Sigmoid colon (tissue), 7 donors: ENCODE measurements around the gene HSF4. TPM values are rescaled to one million over a fixed set of nuclear protein-coding genes. Genes with fewer than 3 reads are reported as not detected.

Experiments used
- DNase-seq: peaks from one replicate; pipeline ENCODE4 v3.0.0-alpha.2; 2019
- H3K27ac ChIP-seq, 4 donors: fragments of 200-600 bp; sonication (generic); one replicate each; pipeline ENCODE4 v1.5.1; 2016 to 2019; ENCODE audit warnings: mild to moderate bottlenecking in 1 of 4
- H3K27me3 ChIP-seq, 3 donors: fragments of 200-600 bp; sonication (generic); one replicate each; pipeline ENCODE4 v1.5.1; 2019; ENCODE audit warnings: mild to moderate bottlenecking in 1 of 3
- H3K36me3 ChIP-seq, 4 donors: fragments of 200-600 bp; sonication (generic); one replicate each; pipeline ENCODE4 v1.5.1; 2016 to 2019
- H3K4me1 ChIP-seq, 4 donors: fragments of 200-600 bp; sonication (generic); one replicate each; pipeline ENCODE4 v1.5.1; 2017 to 2019
- H3K4me3 ChIP-seq, 4 donors: fragments of 200-600 bp; sonication (generic); one replicate each; pipeline ENCODE4 v1.5.1; 2017 to 2019; ENCODE audit warnings: mild to moderate bottlenecking in 2 of 4, moderate library complexity in 1 of 4
- H3K9me3 ChIP-seq, 4 donors: fragments of 200-600 bp in 3 of 4; sonication (generic) in 3 of 4; one replicate each; pipeline versions ENCODE4 v1.5.1 to v1.6.1; 2013 to 2019
- EP300 ChIP-seq, 4 donors: sonication (generic); formaldehyde crosslinking; IDR thresholded peaks; one replicate each; pipeline ENCODE4 v1.6.1; 2017; ENCODE audit warnings: antibody characterized with exemption in 4 of 4
- POLR2A ChIP-seq, 2 donors: fragments of 450-650 bp; IDR thresholded peaks; one replicate each; pipeline ENCODE4 v1.6.1; 2016; ENCODE audit warnings: antibody characterized with exemption in 2 of 2, mild to moderate bottlenecking in 2 of 2, moderate library complexity in 2 of 2
- POLR2AphosphoS5 ChIP-seq, 4 donors: sonication (generic); formaldehyde crosslinking; IDR thresholded peaks; one replicate each; pipeline ENCODE4 v1.6.1; 2017; ENCODE audit warnings: antibody characterized with exemption in 4 of 4
- WGBS, 2 donors: extraction: QIAGEN DNeasy Blood & Tissue Kit; methylation state at CpG; one replicate each; pipeline ENCODE4 v1.1.7; 2013; 5-methylcytosine and 5-hydroxymethylcytosine counted together
- intact Hi-C: fragments of 100-400 bp; cut with DNase I; formaldehyde crosslinking; loops from one replicate; pipeline ENCODE4 v1.15.1; 2023
- polyA plus RNA-seq, 3 donors: library from polyadenylated mRNA; stranded (reverse); fragments of 200-250 nt; gene quantifications; one replicate each; pipeline ENCODE4 v1.2.3, GENCODE V29; 2013
- small RNA-seq, 3 donors: library from RNA; depleted of rRNA; stranded (forward); fragments of <200 nt; gene quantifications; one replicate each; pipeline ENCODE3, GENCODE V24; 2016
- total RNA-seq, 4 donors: library from RNA; depleted of rRNA; stranded (reverse); fragments of >200 nt; gene quantifications; one replicate each; pipeline ENCODE4 v1.1.0, GENCODE V29; 2016
- donor health status: healthy with polysubstance abuse.
- donor health status: Bipolar disorder and iron deficiency.
- donor health status: healthy.

Gene HSF4
- total and polyA plus RNA-seq, 7 donors = 1.2 to 109 (median 21.2) TPM

- Histone ChIP-seq H3K9me3 (no peaks in the 10 kb centered on the region), H3K27me3 (no peaks in the 10 kb centered on the region), H3K27ac (peak overlapping the region in 1 of 4 donors; percentile 29), H3K36me3 (no peaks in the 10 kb centered on the region), H3K4me3 (no peak overlapping the region), H3K4me1 (no peaks in the 10 kb centered on the region)
- no peak for DNase-seq
- intact Hi-C loops = no loop called here
- TF ChIP-seq POLR2A (IDR thresholded peaks at IDR 0.05) (no peak), POLR2AphosphoS5 (IDR thresholded peaks at IDR 0.05) (no peak), EP300 (IDR thresholded peaks at IDR 0.05) (no peak)
- 73 to 84% methylated on average over 18 of the region's 18 CpGs for WGBS, 2 donors
Measured at GRCh38 chr16:67216612-67217490, 52.3 kb downstream of the HSF4 start.

Small RNA genes lying within 50 kb of the gene (small RNA-seq; reads per million reads assigned to genes)
- gene MIR328 = 14.7 to 19.0 (median 17.9) reads per million in 3 donors

Other genes starting within 250 kb of the HSF4 start
- not detected for gene CDH16, start 245.9 kb upstream of the HSF4 start, total RNA-seq
- gene CDH16, start 245.9 kb upstream of the HSF4 start, polyA plus RNA-seq = under 1 TPM in 2 of 3 donors, not detected in 1; 0.19 to 0.60 TPM
- 10 to 100 TPM; 10.9 to 31.2 (median 16.3) TPM for gene RRAD, start 239.2 kb upstream of the HSF4 start, total RNA-seq
- 1 to 10 TPM; 1.2 to 5.5 (median 1.8) TPM for gene RRAD, start 239.2 kb upstream of the HSF4 start, polyA plus RNA-seq
- 100 to 1,000 TPM in 1 of 4 donors, 10 to 100 TPM in 3; 71.7 to 121 (median 82.8) TPM for gene CIAO2B, start 230.3 kb upstream of the HSF4 start, total RNA-seq
- gene CIAO2B, start 230.3 kb upstream of the HSF4 start, polyA plus RNA-seq = 100 to 1,000 TPM; 193 to 219 (median 214) TPM
- gene CES2, start 229.2 kb upstream of the HSF4 start, total RNA-seq = 10 to 100 TPM; 21.8 to 25.5 (median 23.0) TPM
- 100 to 1,000 TPM in 1 of 3 donors, 10 to 100 TPM in 2; 53.4 to 163 (median 67.9) TPM for gene CES2, start 229.2 kb upstream of the HSF4 start, polyA plus RNA-seq
- 1 to 10 TPM in 1 of 4 donors, under 1 TPM in 2, not detected in 1; 0.16 to 2.5 (median 0.55) TPM for gene CES3, start 203.5 kb upstream of the HSF4 start, total RNA-seq
- 10 to 100 TPM; 10.8 to 48.4 (median 13.2) TPM for gene CES3, start 203.5 kb upstream of the HSF4 start, polyA plus RNA-seq
- gene CES4A, start 176.2 kb upstream of the HSF4 start, total RNA-seq = 1 to 10 TPM; 3.6 to 7.5 (median 4.1) TPM
- 1 to 10 TPM; 2.3 to 7.3 (median 3.0) TPM for gene CES4A, start 176.2 kb upstream of the HSF4 start, polyA plus RNA-seq
- gene CBFB, start 135.6 kb upstream of the HSF4 start, total RNA-seq = 10 to 100 TPM; 21.3 to 28.0 (median 24.8) TPM
- gene CBFB, start 135.6 kb upstream of the HSF4 start, polyA plus RNA-seq = 10 to 100 TPM in 1 of 3 donors, 1 to 10 TPM in 2; 9.6 to 19.3 (median 9.7) TPM
- gene PHAF1, start 54.8 kb upstream of the HSF4 start, total RNA-seq = 10 to 100 TPM; 11.4 to 16.3 (median 14.0) TPM
- gene PHAF1, start 54.8 kb upstream of the HSF4 start, polyA plus RNA-seq = 1 to 10 TPM; 8.9 to 9.7 (median 9.0) TPM
- 10 to 100 TPM in 3 of 4 donors, 1 to 10 TPM in 1; 8.7 to 18.8 (median 12.2) TPM for gene B3GNT9, start 13.7 kb upstream of the HSF4 start, total RNA-seq
- 1 to 10 TPM in 2 of 3 donors, under 1 TPM in 1; 0.46 to 4.9 (median 1.2) TPM for gene B3GNT9, start 13.7 kb upstream of the HSF4 start, polyA plus RNA-seq
- gene TRADD, start 4.8 kb upstream of the HSF4 start, total RNA-seq = 10 to 100 TPM; 16.1 to 23.2 (median 19.6) TPM
- 10 to 100 TPM; 23.4 to 30.2 (median 26.4) TPM for gene TRADD, start 4.8 kb upstream of the HSF4 start, polyA plus RNA-seq
- 10 to 100 TPM in 2 of 4 donors, 1 to 10 TPM in 2; 7.5 to 11.8 (median 9.7) TPM for gene FBXL8, start 4.8 kb upstream of the HSF4 start, total RNA-seq
- gene FBXL8, start 4.8 kb upstream of the HSF4 start, polyA plus RNA-seq = 10 to 100 TPM in 2 of 3 donors, 1 to 10 TPM in 1; 4.9 to 19.1 (median 10.8) TPM
- gene NOL3, start 5.8 kb downstream of the HSF4 start, total RNA-seq = 10 to 100 TPM; 23.2 to 36.7 (median 25.9) TPM
- gene NOL3, start 5.8 kb downstream of the HSF4 start, polyA plus RNA-seq = 10 to 100 TPM; 12.7 to 23.9 (median 13.2) TPM
- gene MATCAP1, start 19.2 kb downstream of the HSF4 start, total RNA-seq = 10 to 100 TPM in 1 of 4 donors, 1 to 10 TPM in 3; 6.6 to 22.2 (median 9.7) TPM
- gene MATCAP1, start 19.2 kb downstream of the HSF4 start, polyA plus RNA-seq = 10 to 100 TPM in 1 of 3 donors, 1 to 10 TPM in 2; 3.0 to 30.3 (median 4.8) TPM
- 1 to 10 TPM; 1.1 to 4.4 (median 1.9) TPM for gene EXOC3L1, start 25.4 kb downstream of the HSF4 start, total RNA-seq
- 1 to 10 TPM; 2.5 to 8.4 (median 5.4) TPM for gene EXOC3L1, start 25.4 kb downstream of the HSF4 start, polyA plus RNA-seq
- gene E2F4, start 27.4 kb downstream of the HSF4 start, total RNA-seq = 10 to 100 TPM; 59.9 to 85.9 (median 76.0) TPM
- 10 to 100 TPM; 40.0 to 71.0 (median 51.7) TPM for gene E2F4, start 27.4 kb downstream of the HSF4 start, polyA plus RNA-seq
- gene ELMO3, start 34.4 kb downstream of the HSF4 start, total RNA-seq = 1 to 10 TPM in 2 of 4 donors, under 1 TPM in 2; 0.14 to 1.7 (median 1.1) TPM
- gene ELMO3, start 34.4 kb downstream of the HSF4 start, polyA plus RNA-seq = 10 to 100 TPM; 31.8 to 41.8 (median 35.1) TPM
- gene TMEM208, start 62.4 kb downstream of the HSF4 start, total RNA-seq = 10 to 100 TPM; 15.3 to 31.4 (median 24.2) TPM
- 100 to 1,000 TPM in 1 of 3 donors, 10 to 100 TPM in 2; 33.0 to 109 (median 36.5) TPM for gene TMEM208, start 62.4 kb downstream of the HSF4 start, polyA plus RNA-seq
- gene FHOD1, start 82.7 kb downstream of the HSF4 start, total RNA-seq = 10 to 100 TPM in 2 of 4 donors, 1 to 10 TPM in 2; 6.7 to 17.1 (median 11.5) TPM
- gene FHOD1, start 82.7 kb downstream of the HSF4 start, polyA plus RNA-seq = 10 to 100 TPM in 1 of 3 donors, 1 to 10 TPM in 2; 4.8 to 25.2 (median 5.5) TPM
- gene SLC9A5, start 84.2 kb downstream of the HSF4 start, total RNA-seq = 1 to 10 TPM in 2 of 4 donors, under 1 TPM in 1, not detected in 1; 0.68 to 6.1 (median 1.1) TPM
- gene SLC9A5, start 84.2 kb downstream of the HSF4 start, polyA plus RNA-seq = under 1 TPM in 2 of 3 donors, not detected in 1; 0.46 to 0.99 TPM
- 1 to 10 TPM; 1.4 to 6.2 (median 3.7) TPM for gene PLEKHG4, start 114.8 kb downstream of the HSF4 start, total RNA-seq
- gene PLEKHG4, start 114.8 kb downstream of the HSF4 start, polyA plus RNA-seq = 1 to 10 TPM; 3.0 to 7.9 (median 3.5) TPM
- under 1 TPM in 1 of 4 donors, not detected in 3; under 0.01 TPM for gene KCTD19, start 162.0 kb downstream of the HSF4 start, total RNA-seq
- under 1 TPM in 1 of 3 donors, not detected in 2; 0.04 TPM for gene KCTD19, start 162.0 kb downstream of the HSF4 start, polyA plus RNA-seq
- under 1 TPM in 1 of 4 donors, not detected in 3; 0.55 TPM for gene LRRC36, start 162.1 kb downstream of the HSF4 start, total RNA-seq
- under 1 TPM in 1 of 3 donors, not detected in 2; 0.74 TPM for gene LRRC36, start 162.1 kb downstream of the HSF4 start, polyA plus RNA-seq
- gene TPPP3, start 228.8 kb downstream of the HSF4 start, total RNA-seq = 10 to 100 TPM in 3 of 4 donors, 1 to 10 TPM in 1; 8.1 to 27.4 (median 16.9) TPM
- 10 to 100 TPM in 1 of 3 donors, 1 to 10 TPM in 2; 2.4 to 13.6 (median 8.6) TPM for gene TPPP3, start 228.8 kb downstream of the HSF4 start, polyA plus RNA-seq